KG1 (cell line): ENCODE data around the gene DCAF12.
"Not testable (repeated sequence)": the region's sequence is repeated elsewhere in the genome, so short reads cannot be mapped to it uniquely, and the experiment has no call there.

Experiments used
- DNase-seq: peaks from one replicate; lab custom pipeline; 2025; lab: John Stamatoyannopoulos, UW

The DCAF12 gene

GRCh38 chr9:34069831-34070230 is 56.7 kb downstream of the DCAF12 start:
- no peak for DNase-seq

- DNase-seq: no peak
Observed at GRCh38 chr9:34065541-34065940, 61.0 kb downstream of the DCAF12 start.

- no peak for DNase-seq
Observed at GRCh38 chr9:34059954-34060353, 66.5 kb downstream of the DCAF12 start.

GRCh38 chr9:34059281-34059680 is 67.2 kb downstream of the DCAF12 start:
- DNase-seq: no peak

- no peak for DNase-seq
Observed at GRCh38 chr9:34049630-34050384, 76.7 kb downstream of the DCAF12 start.

GRCh38 chr9:34048727-34049629 is 77.5 kb downstream of the DCAF12 start, which contains the start of gene UBAP2:
Gene UBAP2 (minus strand): TSS chr9:34048887. CDS start chr9:34017148, 31,739 bp downstream.
- peak; percentile 99 for DNase-seq

GRCh38 chr9:34047864-34048726 is 78.4 kb downstream of the DCAF12 start:
- no peak for DNase-seq

- DNase-seq: no peak
Observed at GRCh38 chr9:34046784-34047379, 79.6 kb downstream of the DCAF12 start.

GRCh38 chr9:34045903-34046302 is 80.6 kb downstream of the DCAF12 start:
- no peak for DNase-seq

- DNase-seq: not testable (repeated sequence)
Observed at GRCh38 chr9:34042074-34042473, 84.4 kb downstream of the DCAF12 start.

GRCh38 chr9:34038851-34039250 is 87.6 kb downstream of the DCAF12 start:
- not testable (repeated sequence) for DNase-seq

GRCh38 chr9:34037626-34038025 is 88.9 kb downstream of the DCAF12 start:
- no peak for DNase-seq

- DNase-seq: no peak
Observed at GRCh38 chr9:34036625-34037024, 89.9 kb downstream of the DCAF12 start.
